Spleen (tissue), 7 donors: Measurements from ENCODE around the gene HPCAL1.

Experiments
- POLR2A ChIP-seq, 3 donors: fragments of 450-650 bp; IDR thresholded peaks; one replicate each; pipeline ENCODE4 v1.5.1; 2017; ENCODE audit warnings: antibody characterized with exemption in 3 of 3, mild to moderate bottlenecking in 1 of 3
- POLR2AphosphoS5 ChIP-seq, 3 donors: sonication (generic); formaldehyde crosslinking; IDR thresholded peaks; one replicate each; pipeline ENCODE4 v1.5.1; 2017; ENCODE audit warnings: antibody characterized with exemption in 3 of 3
- TF ChIP-seq, protein P1 (sequence below), 11 experiments: fragments of 200-600 bp in 7 of 11; fragments of 450-650 bp in 4 of 11; sonication (generic) in 4 of 11; IDR thresholded peaks in 8 of 11; conservative IDR thresholded peaks in 3 of 11; 1 replicate in 7 of 11; 2 replicates in 4 of 11; pipeline versions ENCODE4 v1.4.0 to v1.8.0; 2016 to 2021; ENCODE audit warnings: antibody characterized with exemption in 11 of 11, inconsistent platforms in 4 of 11, mild to moderate bottlenecking in 1 of 11
- donor health status: DM: no; HTN: no; CAD: no; lungs with moderate emphysema.
- donor health status: DM: no; HTN: no; CAD: no.
- donor health status: DM: no; HTN: no; CAD: no.

DNA sequence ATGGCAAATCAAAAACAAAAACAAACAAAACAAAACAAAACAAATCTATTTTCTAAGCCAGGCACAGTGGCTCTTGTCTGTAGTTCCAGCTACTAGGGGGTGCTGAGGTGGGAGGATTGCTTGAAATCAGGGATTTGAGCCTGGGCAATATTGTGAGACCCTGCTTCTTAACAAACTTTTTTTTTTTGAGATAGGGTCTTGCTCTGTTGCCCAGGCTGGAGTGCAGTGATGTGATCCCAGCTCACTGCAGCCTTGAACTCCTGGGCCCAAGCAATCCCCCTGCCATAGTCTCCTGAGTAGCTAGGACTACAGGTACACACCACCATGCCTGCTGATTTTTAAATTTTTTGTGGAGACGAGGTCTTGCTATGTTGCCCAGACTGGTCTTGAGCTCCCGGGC is 6.2 kb downstream of the HPCAL1 start:
- TF ChIP-seq POLR2A (IDR thresholded peaks at IDR 0.05) (no peak), POLR2AphosphoS5 (IDR thresholded peaks at IDR 0.05) (no peak)
- TF ChIP-seq, protein P1, sequence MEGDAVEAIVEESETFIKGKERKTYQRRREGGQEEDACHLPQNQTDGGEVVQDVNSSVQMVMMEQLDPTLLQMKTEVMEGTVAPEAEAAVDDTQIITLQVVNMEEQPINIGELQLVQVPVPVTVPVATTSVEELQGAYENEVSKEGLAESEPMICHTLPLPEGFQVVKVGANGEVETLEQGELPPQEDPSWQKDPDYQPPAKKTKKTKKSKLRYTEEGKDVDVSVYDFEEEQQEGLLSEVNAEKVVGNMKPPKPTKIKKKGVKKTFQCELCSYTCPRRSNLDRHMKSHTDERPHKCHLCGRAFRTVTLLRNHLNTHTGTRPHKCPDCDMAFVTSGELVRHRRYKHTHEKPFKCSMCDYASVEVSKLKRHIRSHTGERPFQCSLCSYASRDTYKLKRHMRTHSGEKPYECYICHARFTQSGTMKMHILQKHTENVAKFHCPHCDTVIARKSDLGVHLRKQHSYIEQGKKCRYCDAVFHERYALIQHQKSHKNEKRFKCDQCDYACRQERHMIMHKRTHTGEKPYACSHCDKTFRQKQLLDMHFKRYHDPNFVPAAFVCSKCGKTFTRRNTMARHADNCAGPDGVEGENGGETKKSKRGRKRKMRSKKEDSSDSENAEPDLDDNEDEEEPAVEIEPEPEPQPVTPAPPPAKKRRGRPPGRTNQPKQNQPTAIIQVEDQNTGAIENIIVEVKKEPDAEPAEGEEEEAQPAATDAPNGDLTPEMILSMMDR (IDR thresholded peaks at IDR 0.05 in 8 of 11, conservative IDR thresholded peaks at IDR 0.05 in 3 of 11), result no peak
